Measurements from ENCODE around the gene MUSTN1.

DNA sequence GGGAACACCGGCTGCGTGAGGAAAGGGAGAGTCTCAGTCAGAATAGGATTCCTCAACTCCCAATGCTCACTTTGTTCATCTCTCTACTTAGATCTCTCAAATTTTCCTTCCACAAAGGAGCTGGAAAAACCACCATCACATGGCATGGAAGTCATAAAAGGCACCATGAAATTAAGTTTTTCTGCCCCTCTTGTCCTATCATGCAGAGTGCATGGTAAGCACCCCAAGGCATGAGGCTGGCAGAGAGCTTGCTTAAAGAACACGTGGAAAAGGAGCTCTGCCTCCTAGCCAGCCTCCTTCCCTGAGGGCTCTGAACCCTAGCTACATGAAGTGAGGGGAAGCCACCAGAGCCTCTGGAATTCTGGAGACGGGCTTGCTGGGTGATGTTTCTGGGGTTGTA, 44.8 kb upstream of the MUSTN1 start:
- TF ChIP-seq, protein P1, sequence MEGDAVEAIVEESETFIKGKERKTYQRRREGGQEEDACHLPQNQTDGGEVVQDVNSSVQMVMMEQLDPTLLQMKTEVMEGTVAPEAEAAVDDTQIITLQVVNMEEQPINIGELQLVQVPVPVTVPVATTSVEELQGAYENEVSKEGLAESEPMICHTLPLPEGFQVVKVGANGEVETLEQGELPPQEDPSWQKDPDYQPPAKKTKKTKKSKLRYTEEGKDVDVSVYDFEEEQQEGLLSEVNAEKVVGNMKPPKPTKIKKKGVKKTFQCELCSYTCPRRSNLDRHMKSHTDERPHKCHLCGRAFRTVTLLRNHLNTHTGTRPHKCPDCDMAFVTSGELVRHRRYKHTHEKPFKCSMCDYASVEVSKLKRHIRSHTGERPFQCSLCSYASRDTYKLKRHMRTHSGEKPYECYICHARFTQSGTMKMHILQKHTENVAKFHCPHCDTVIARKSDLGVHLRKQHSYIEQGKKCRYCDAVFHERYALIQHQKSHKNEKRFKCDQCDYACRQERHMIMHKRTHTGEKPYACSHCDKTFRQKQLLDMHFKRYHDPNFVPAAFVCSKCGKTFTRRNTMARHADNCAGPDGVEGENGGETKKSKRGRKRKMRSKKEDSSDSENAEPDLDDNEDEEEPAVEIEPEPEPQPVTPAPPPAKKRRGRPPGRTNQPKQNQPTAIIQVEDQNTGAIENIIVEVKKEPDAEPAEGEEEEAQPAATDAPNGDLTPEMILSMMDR (IDR thresholded peaks at IDR 0.05), result no peak
- no peak for TF ChIP-seq POLR2A (IDR thresholded peaks at IDR 0.05; ENCODE audit: low read length)
- no peak for TF ChIP-seq MYC (IDR thresholded peaks at IDR 0.05; ENCODE audit: borderline replicate concordance, low read length)
- TF ChIP-seq GATA3 (IDR thresholded peaks at IDR 0.05; ENCODE audit: borderline replicate concordance), result no peak
- TF ChIP-seq EHF (CRISPR knock-in tag; IDR thresholded peaks at IDR 0.05), result no peak
- no peak for TF ChIP-seq CBX2 (IDR thresholded peaks at IDR 0.05; ENCODE audit: borderline replicate concordance, low read depth)
- TF ChIP-seq MAZ (IDR thresholded peaks at IDR 0.05; ENCODE audit: borderline replicate concordance, low read depth, low read length), result no peak
- TF ChIP-seq NPAS2 (CRISPR knock-in tag; IDR thresholded peaks at IDR 0.05; ENCODE audit: borderline replicate concordance), result no peak
- TF ChIP-seq, protein P2, sequence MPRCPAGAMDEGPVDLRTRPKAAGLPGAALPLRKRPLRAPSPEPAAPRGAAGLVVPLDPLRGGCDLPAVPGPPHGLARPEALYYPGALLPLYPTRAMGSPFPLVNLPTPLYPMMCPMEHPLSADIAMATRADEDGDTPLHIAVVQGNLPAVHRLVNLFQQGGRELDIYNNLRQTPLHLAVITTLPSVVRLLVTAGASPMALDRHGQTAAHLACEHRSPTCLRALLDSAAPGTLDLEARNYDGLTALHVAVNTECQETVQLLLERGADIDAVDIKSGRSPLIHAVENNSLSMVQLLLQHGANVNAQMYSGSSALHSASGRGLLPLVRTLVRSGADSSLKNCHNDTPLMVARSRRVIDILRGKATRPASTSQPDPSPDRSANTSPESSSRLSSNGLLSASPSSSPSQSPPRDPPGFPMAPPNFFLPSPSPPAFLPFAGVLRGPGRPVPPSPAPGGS (IDR thresholded peaks at IDR 0.05), result no peak
